K562 (cell line): Measurements from ENCODE around the gene ALDH9A1. TPM values are rescaled to one million over a fixed set of nuclear protein-coding genes. Genes with fewer than 3 reads are reported as not detected.

Experiments
- ATF1 ChIP-seq, 2 experiments: fragments of 450-650 bp in 1 of 2; IDR thresholded peaks; 2 replicates each; pipeline ENCODE4 v1.6.1; 2016; ENCODE audit warnings: missing compliant biosample characterization in 1 of 2, missing genetic modification characterization in 1 of 2
- CREB3 ChIP-seq: fragments of 450-650 bp; conservative IDR thresholded peaks from 2 replicates; pipeline ENCODE4 v1.6.1; 2016; ENCODE audit warnings: missing genetic modification characterization, low read depth, mild to moderate bottlenecking, missing compliant biosample characterization, moderate library complexity
- FIP1L1 ChIP-seq: fragments of 200-400 bp; formaldehyde crosslinking; IDR thresholded peaks from 2 replicates; pipeline ENCODE4 v1.6.1; 2018; ENCODE audit warnings: mild to moderate bottlenecking, low read depth, low read length; ENCODE audit not compliant: poor library complexity, severe bottlenecking
- HMG20B ChIP-seq: fragments of 250-450 bp; sonication (Bioruptor Pico); IDR thresholded peaks from 2 replicates; pipeline ENCODE4 v1.5.0; 2021; ENCODE audit warnings: mild to moderate bottlenecking
- MECOM ChIP-seq: fragments of 250-450 bp; sonication (Bioruptor Pico); IDR thresholded peaks from 2 replicates; pipeline ENCODE4 v1.8.0; 2022; ENCODE audit warnings: inconsistent platforms
- MNT ChIP-seq, 2 experiments: fragments of 450-650 bp; conservative IDR thresholded peaks; 2 replicates each; pipeline ENCODE4 v1.6.1; 2017; ENCODE audit warnings: mild to moderate bottlenecking in 2 of 2, moderate library complexity in 2 of 2
- MTA3 ChIP-seq: fragments of 450-650 bp; formaldehyde crosslinking; IDR thresholded peaks from 2 replicates; pipeline ENCODE4 v1.6.1; 2017; ENCODE audit warnings: mild to moderate bottlenecking, borderline replicate concordance
- PKNOX1 ChIP-seq: fragments of 450-650 bp; IDR thresholded peaks from 2 replicates; pipeline ENCODE4 v1.6.1; 2016
- SRSF3 ChIP-seq: fragments of 200-400 bp; formaldehyde crosslinking; IDR thresholded peaks from 2 replicates; pipeline ENCODE4 v1.6.1; 2016; ENCODE audit warnings: mild to moderate bottlenecking, low read length, moderate library complexity; ENCODE audit not compliant: insufficient read depth
- TCF3 ChIP-seq: sonication (generic); formaldehyde crosslinking; IDR thresholded peaks from 2 replicates; pipeline ENCODE4 v1.4.0; 2020; ENCODE audit warnings: mild to moderate bottlenecking, missing genetic modification reagents
- WHSC1 ChIP-seq: IDR thresholded peaks from one replicate; pipeline ENCODE4 v1.6.1; 2012; ENCODE audit warnings: low read length, control low read depth, inconsistent platforms
- YY1 ChIP-seq, 3 experiments: IDR thresholded peaks; 2 replicates each; pipeline ENCODE4 v1.6.1; 2011; ENCODE audit warnings: low read length in 2 of 3, mild to moderate bottlenecking in 2 of 3, moderate library complexity in 2 of 3, borderline replicate concordance in 1 of 3, control low read depth in 1 of 3, low read depth in 1 of 3; ENCODE audit not compliant: insufficient read depth in 3 of 3, insufficient replicate concordance in 2 of 3, control insufficient read depth in 1 of 3, insufficient read length in 1 of 3; ENCODE audit errors: extremely low read depth in 1 of 3
- ZFP1 ChIP-seq: fragments of 450-650 bp; formaldehyde crosslinking; IDR thresholded peaks from 2 replicates; pipeline ENCODE4 v1.4.0; 2020; ENCODE audit warnings: mild to moderate bottlenecking, mixed read lengths
- ZNF174 ChIP-seq: fragments of 250-450 bp; sonication (Bioruptor Pico); IDR thresholded peaks from 2 replicates; pipeline ENCODE4 v1.4.0; 2020; ENCODE audit warnings: mild to moderate bottlenecking
- ZNF23 ChIP-seq: fragments of 250-450 bp; sonication (Bioruptor Pico); IDR thresholded peaks from 2 replicates; pipeline ENCODE4 v1.4.0; 2020; ENCODE audit warnings: mild to moderate bottlenecking
- ZNF311 ChIP-seq: fragments of 250-450 bp; sonication (Bioruptor Pico); IDR thresholded peaks from 2 replicates; pipeline ENCODE4 v1.4.0; 2020; ENCODE audit warnings: mild to moderate bottlenecking, moderate library complexity
- ZNF584 ChIP-seq: fragments of 200-800 bp; sonication (Bioruptor generic); IDR thresholded peaks from 2 replicates; pipeline ENCODE4 v1.6.1; 2016; ENCODE audit warnings: low read depth, mild to moderate bottlenecking, missing genetic modification characterization, missing compliant biosample characterization
- ZNF589 ChIP-seq: fragments of 200-800 bp; sonication (Bioruptor generic); IDR thresholded peaks from 2 replicates; pipeline ENCODE4 v1.6.1; 2016; ENCODE audit warnings: low read depth, missing genetic modification characterization, missing compliant biosample characterization
- ZSCAN29 ChIP-seq: fragments of 450-650 bp; IDR thresholded peaks from 2 replicates; pipeline ENCODE4 v1.6.1; 2017
- polyA plus RNA-seq, 8 experiments: library from polyadenylated mRNA; depleted of rRNA in 4 of 8; stranded (reverse) in 5 of 8; unstranded in 3 of 8; fragments of >200 nt; fragmentation: Nextera tagmentation in 2 of 8; fragmentation: Illumina TruSeq in 1 of 8; extraction: Ambion mirVana in 2 of 8; extraction: Trizol in 1 of 8; gene quantifications; 2 replicates each; pipeline versions ENCODE4 v1.2.1 to v1.2.3, GENCODE V29; 2011 to 2014; ENCODE audit warnings: inconsistent platforms in 1 of 8, missing spikeins in 1 of 8
- total RNA-seq, 7 experiments: library from RNA; depleted of rRNA in 6 of 7; stranded (reverse); fragments of >200 nt in 6 of 7; fragmentation: Illumina TruSeq in 2 of 7; extraction: Trizol in 2 of 7; gene quantifications; 2 replicates each; pipeline versions ENCODE4 v1.2.1 to v1.2.3, GENCODE V29; 2011 to 2021; ENCODE audit warnings: low replicate concordance in 1 of 7

ALDH9A1 gene
- total and polyA plus RNA-seq, 9 of the 15 experiments (the other 6 are each of a cell fraction or from before 2014, with no cell fraction given) = 26.5 to 54.3 (median 39.2) TPM

- TF ChIP-seq CREB3 = 0 out of 2 replicates have a peak, but pooled peaks have one; percentile 30
- 0 out of 2 replicates have a peak, but pooled peaks have one; percentile 28 for TF ChIP-seq MECOM (CRISPR knock-in tag)
- TF ChIP-seq ZNF174 = no peak
- no peak for TF ChIP-seq WHSC1
- no peak for TF ChIP-seq ZNF584
- no peak for TF ChIP-seq SRSF3
- peak; percentile 33; the same call in 1 of the 2 replicates for TF ChIP-seq ATF1 (CRISPR knock-in tag; IDR thresholded peaks at IDR 0.05)
- peak; percentile 89 for TF ChIP-seq ATF1 (tag; IDR thresholded peaks at IDR 0.05)
- no peak for TF ChIP-seq PKNOX1
- peak; percentile 86 to 90 for TF ChIP-seq MNT (conservative IDR thresholded peaks at IDR 0.05)
- TF ChIP-seq ZSCAN29 = 0 out of 2 replicates have a peak, but pooled peaks have one; percentile 45
- TF ChIP-seq ZNF311 (CRISPR knock-in tag) = no peak
- no peak for TF ChIP-seq ZNF589 (CRISPR knock-in tag)
- no peak for TF ChIP-seq ZNF23
- TF ChIP-seq ZFP1 = no peak
- peak; percentile 38 for TF ChIP-seq FIP1L1
- TF ChIP-seq HMG20B = no peak
- peak; percentile 100 for TF ChIP-seq MTA3
- peak; percentile 1; the same call in 1 of the 2 replicates for TF ChIP-seq TCF3
- TF ChIP-seq YY1 (IDR thresholded peaks at IDR 0.05; ENCODE audit: borderline replicate concordance in 1 of 3, control insufficient read depth in 1 of 3, extremely low read depth in 1 of 3, insufficient read depth in 3 of 3, insufficient read length in 1 of 3, insufficient replicate concordance in 2 of 3, low read depth in 1 of 3, low read length in 2 of 3) = peak in 1 of 3 experiments; percentile 5
These were observed 67.6 kb downstream of the ALDH9A1 start, which contains the start of gene MGST3 (continued) for GRCh38 chr1:165630629-165631341.
